NCI-H2171 treated with DMSO at 0.1 percent for 48 hours (cell line): ENCODE results near the gene PRXL2B.
A peak's percentile ranks its signal among the peaks of the same experiment; 100 is the strongest.

Source experiments
- DNase-seq: peaks from one replicate; lab custom pipeline; 2025; lab: John Stamatoyannopoulos, UW

The PRXL2B gene

DNA sequence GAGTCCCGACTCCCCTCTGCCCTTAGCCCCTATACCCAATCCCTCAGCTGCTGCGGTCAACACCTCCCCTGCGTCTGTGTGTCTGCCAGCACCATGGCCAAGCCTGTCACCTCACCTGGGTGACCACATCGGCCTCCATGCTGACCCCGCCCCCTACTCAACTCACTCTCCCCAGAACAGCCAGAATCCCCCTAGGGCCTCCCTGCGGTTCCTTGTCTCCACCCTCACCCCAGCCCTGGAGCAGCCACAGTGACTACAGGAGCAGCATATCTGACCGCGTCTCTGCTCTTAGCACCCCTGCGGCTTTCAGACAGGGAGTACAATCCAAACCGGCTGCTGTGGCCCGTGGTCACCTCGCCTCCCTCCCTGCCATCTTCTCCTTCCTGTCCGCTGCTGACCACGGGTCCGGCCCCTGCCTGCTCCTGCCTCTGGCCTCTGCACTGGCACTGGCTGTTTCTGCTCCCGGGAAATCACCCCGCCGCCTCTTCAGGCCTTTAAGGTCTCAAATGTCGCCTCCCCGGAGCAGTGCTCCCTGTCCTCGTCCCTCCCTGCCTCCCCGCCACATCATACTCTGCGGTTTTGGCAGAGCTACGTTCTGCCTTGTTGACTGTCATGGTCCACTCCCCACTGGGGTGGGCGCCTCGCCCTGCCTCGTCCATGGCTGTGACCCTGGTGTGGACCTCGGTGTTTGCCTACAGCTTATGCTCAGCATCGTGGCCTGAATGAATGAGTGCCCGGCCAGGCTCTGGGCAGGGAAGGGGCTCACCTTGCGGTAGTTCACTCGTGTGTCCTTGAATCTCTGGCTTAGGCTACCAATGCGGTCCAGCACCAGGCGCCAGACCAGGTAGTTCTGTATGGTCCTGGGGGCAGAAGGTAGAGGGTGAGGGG, 11.1 kb downstream of the PRXL2B start:
- DNase-seq: no peak

DNA sequence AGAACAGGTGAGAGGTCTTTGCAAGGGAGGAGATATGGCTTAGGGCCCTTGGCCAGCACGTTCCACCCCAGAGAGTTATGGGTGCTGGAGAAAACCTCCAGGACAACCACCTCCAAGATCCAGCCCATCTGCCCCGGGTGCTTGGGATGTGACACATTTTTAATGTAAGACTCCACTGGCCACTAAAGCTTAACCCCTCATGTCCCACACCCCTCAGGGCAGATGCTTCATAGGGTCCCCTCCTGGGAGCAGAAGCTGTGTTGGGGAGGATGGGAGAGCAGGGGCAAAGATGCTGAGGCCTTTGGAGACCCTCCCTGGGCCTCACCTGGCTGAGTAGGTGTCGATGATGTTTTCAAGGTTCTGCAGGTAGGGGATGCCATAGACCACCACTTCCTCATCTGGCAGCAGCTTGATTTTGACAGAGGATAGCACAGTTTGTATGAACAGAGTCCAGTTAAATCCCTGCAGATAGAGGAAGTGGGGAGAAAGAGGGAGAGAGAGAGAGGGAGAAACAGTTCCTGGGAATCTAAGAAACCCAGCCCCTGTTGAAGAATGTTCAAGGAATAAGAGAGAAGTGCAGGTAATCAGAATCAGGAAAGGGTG, 11.9 kb downstream of the PRXL2B start:
- no peak for DNase-seq

DNA sequence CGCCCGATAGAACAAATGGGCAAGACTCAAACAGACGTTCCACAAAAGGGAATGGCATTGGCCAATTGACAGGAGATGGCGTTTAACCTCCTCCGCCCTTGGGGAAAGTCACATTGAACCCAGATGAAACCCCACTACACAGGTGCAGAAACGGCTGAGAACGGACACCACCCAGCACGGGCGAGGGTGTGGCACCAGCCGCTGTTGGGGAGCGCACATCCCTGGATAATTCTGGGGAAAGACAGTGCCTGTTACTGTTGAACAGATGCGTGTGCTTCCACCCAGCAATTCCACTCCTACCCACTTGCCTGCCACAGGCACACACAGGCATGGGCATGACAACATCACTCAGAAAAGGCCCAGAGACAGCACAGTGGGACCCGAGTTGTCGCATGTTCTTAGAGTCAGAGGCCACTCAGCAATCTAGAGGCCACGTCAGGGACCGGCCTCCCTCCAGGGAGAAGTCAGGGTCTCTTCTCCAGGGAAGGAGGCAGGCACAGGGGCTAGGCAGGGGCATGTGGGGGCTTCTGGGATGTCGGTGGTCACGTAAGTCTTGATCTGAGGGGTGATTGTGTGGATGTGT, 15.2 kb downstream of the PRXL2B start:
- DNase-seq: no peak

DNA sequence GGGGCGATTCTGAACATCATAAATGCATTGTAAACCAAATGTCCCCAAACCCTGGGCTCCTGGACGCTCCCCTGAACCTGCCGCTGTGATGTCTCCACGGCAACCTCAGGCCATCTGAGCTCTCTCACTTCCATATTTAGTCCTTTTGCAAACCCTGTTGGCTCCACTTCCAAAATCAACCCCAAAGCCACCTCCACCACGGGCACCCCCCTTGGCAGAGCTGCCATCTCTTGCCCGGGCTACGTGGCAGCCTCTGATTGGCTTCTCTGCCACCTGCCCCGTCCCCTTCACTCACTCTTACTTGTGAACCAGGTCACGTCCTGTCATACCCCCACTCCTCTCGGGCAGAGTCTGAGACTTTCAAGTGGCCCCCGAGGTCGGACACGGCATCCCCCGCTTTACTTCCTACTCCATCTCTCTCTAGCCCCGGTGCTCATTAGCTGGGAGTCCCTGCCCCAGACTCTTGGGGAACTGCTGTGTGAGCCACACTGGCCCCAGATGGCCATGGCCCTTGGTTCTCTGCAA, 15.8 kb downstream of the PRXL2B start:
- no peak for DNase-seq

DNA sequence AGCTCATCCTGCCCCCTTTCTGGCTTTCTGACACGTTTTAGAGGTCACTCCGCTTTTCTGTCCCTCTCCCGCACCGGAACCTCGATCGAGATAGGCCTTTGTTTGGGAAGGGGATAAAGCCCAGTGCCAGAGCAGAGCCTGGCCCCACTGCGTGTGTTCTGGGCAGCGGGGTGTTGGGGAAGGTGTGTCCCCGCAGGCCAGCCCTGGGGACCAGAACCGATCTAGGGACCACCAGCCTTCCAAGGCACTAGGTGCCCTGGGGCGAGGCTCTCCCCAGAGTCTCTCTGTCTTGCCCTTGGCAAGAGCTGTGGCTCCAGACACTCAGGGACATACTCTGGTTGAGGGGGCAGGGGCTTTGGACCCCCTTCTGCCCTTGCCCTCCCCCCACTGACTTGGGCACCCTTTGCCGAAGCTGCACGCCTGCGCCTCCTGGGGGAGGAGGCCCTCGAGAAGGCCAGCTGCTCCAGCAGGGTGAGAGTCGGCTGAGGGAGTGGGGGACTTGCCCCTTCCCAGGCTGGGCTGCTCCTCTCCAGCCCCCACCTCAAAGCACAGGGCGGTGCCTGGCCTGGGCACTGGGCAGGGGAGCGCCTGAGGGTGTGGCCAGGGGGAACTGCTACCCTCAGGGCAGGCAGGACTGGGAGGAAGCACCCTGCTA, 16.4 kb downstream of the PRXL2B start:
- no peak for DNase-seq

DNA sequence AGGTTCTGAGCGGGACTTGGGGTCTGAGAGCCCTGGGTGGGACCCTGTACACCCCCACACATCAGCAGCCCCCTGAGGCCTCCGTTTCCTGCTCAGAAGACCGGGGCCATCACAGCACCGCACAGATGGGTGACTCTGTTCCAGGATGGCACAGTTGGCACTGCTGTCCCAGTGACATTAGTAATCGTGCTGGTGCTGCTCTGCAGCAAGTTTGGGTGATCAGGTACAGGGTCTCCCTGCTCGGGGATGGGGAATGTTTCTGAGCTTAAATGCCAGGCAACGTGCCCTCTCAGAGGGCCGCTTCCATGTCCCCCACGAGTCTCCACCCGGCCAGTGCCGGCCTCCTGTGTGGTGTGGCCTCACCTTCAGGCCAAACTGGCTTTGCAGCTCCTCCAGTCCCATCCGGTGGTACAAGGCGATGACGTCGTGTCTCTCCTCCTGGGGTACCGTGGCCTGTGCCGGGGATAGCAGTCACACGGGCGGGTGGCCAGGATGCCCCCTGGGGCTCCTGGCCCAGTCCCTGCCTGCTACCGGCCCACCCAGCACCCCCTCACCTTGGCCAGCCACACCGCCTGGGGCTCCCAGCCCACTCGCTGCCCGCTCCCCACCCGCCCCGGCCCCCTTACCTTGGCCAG, 17.1 kb downstream of the PRXL2B start:
- DNase-seq: no peak

DNA sequence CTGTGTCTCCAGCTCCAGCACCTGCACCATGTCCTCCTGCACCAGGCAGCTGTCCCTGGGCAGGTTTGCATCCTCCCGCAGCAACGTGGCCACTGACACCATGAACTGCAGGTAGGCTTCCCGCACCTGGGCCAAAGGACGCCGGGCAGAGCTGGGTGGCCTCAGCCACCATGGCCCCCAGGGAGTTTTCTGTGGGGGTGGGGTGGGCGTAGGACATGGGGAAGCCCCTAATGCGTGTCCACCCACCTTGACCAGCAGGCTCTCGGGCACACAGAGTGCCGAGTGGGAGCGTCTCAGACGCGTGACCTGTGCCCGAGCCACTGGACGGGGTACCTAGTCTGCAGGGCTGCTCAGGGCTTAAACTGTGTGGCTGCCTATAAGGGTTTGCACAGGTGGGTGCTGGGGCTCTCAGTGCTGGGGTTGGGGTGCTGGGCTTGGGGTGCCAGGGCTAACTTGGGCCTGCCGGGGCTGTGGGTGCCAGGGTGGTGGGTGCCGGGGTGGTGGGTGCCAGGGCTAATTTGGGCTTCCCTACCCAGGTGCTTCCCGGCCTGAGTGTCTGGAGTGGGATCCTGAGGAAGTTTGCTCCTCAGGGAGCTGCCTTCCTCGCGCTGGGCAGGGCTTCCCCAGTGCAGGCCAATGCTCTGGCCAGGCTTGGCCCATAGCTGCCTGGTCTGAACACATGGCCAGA, 17.7 kb downstream of the PRXL2B start:
- no peak for DNase-seq

DNA sequence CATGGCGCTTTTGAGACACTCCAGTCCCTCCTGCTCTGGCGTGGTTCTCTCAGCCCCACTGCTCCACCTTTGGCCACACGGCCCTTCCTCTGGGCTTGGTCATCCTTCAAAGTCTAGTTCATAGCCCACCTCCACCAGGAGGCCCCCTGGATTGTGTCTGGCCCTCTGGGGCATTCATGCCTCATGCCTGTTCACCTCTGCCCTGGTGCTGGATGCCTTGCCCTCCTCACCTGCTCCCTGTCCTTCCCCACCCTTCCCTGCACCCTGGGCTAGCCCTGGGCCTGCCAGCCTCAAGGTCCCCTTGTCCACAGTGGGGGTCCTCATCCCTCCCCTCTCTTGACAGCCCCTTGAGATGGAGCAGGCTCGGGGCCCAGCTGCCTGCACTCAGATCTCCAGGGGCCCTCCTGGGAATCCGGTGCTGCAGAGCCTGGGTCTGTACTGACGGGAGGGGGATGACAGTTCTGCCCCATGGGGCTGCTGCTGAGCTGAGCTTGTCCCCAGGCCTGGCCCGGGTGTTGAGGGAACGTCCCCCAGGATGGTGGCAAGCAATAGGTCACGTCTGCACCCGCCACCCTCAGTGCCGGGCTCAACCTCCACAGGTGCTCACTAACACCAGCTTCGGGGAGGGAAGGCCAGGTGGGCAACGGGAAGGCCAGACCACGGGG, 18.4 kb downstream of the PRXL2B start:
- no peak for DNase-seq

DNA sequence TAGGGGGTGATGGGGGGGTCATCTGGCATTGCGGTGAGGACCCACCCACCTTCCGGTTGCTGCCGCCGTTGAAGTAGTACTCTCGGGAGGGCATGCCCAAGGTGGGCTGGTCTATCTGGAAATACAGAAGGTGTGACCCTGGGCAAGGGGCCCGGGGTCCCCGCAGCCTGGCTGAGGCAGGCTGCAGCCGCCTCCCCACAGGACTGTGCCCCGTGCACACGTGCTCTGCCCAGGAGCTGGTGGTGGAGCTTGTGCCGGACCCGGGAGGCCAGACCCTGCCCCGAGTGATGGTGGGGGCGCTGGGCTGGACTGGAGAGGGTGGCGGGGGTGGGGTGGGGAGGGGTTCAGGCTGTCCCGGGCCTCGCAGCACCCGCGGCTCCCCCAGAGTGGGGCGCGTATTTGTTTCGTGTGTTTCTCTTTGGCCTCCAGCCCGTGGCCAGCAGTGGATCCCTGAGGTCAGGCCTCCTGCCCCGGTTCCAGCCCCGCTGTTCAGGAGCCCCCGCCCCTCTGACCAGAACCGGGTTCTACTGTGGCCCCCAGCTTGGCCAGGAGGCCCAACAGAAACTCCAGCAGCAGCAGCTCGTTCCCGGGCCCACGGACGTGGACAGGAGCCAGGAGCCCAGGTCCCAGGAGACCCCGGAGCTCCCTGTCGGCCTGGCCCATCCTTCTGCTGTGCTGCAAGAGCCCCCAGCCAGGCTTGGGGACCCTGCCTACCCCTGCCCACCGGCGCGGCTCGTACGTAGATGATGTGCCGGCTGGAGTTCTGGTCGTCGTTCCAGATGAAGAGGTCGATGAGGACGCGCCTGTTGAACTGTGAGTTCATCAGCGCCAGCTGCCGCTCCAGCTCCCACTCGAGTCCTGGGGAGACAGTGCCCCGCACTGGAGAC, 19.2 kb downstream of the PRXL2B start:
- DNase-seq: peak; percentile 26

DNA sequence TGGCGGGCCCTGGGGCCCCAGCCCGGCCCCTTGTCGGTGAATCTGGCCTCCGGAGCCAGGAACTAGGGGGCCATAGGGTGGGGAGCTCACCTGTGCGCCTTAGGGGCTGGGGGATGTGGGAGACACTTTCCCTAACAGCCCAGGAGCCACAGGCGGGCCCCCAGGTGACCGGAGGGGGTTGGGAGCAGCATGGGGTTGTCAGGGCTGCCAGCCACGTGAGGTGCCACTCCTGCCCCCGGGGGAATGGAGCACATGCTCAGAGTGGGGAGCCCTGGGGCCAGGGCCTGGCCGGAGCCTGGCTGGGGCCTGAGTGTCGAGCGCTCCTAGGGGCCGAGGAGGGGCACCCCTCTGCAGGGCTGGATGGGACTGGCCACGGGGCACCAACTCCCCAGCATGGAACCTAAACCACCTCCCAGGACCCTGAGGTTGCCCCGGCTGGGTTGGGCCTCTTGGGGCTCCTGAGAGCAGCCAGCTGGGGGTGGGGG, 19.9 kb downstream of the PRXL2B start:
- no peak for DNase-seq

DNA sequence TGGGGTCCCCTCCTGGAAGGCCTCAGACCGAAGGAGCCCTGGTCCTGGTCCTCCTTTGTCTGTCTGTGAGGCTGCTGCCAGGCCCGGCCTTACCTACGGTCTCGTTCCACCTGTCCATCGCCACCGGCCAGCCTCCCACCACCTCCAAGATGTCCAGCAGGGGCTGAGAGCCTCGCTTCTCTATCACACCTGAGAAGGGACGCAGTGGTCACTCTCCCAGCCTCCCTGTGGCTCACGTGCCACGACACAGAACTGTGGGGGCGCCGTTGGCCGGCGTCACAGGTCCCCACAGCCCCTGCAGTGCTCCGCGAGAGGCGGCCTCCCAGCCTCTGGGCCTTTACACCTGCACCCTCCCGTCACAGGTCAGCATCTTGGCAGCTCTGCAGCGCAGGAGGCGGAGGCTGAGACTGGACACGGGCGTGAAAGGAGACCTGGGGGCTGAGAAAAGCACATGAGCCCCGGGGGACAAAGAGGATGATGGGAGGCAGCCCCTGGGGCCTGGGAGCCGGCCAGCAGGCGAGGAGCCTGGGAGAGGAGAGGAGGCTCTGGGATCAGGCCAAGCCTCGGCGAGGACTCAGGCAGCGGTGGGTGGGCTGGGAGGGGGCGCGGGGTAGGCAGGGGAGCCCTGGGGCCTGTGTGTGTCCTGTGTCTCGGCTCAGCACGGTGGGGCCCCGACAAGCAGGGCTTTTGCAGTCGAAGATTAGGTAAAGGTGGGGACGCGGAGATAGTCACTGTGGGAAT, 20.5 kb downstream of the PRXL2B start:
- DNase-seq: no peak

DNA sequence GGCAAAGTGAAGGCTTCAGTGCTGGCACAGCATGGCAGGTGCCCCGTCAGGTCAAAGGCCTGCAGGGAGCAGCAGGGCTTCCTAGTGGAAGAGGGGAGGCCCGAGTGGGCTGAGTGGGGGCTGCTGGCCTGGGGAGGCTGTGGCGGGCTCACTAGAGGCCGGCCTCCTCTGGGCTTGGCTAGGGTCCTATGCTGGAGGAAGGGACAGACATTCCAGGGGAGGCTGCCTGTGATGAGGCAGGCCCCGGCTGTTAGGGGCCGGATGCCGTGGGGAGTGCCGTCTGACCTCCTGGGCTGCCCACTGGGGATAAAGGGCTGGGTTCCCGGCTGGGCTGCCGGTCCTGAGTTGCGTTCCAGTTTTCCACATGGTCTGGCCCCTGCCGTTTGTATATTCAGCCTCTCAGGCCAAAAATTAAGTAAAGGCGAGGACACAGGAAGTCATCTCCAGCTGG, 21.1 kb downstream of the PRXL2B start:
- DNase-seq: no peak

DNA sequence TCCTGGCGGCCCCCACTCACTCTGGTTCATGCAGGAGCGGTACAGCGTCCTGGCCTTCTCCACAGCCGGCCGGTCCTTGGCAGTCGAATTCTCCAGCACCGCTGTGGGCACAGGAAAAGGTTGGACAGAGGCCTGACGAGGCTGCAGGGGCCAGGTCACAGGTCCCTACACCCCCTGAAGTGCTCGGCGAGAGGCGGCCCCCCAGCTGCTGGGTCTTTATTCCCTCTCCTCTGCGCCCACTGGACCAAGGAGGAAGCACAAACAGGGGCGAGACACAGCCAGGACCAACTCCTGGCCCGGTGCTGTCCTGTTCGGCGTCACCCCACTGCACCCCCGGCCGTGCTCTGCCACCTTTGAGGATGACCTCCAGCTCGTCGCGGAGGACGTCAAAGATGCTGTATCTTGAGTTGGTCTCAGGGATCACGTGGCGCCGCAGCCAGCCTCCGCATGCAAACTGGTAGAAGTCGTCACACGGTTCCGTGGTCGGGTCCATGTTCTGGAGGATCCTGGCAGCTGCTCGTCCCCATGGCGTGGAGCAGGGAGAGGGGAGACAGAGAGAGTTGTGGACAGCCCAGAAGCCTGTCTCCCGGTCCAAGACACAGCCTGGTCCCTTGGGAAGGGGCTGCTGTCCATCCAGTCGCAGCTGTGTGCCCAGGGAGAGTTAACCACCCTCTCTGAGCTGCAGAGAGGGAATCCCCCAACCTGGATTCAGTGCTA, 22.9 kb downstream of the PRXL2B start:
- DNase-seq: no peak

DNA sequence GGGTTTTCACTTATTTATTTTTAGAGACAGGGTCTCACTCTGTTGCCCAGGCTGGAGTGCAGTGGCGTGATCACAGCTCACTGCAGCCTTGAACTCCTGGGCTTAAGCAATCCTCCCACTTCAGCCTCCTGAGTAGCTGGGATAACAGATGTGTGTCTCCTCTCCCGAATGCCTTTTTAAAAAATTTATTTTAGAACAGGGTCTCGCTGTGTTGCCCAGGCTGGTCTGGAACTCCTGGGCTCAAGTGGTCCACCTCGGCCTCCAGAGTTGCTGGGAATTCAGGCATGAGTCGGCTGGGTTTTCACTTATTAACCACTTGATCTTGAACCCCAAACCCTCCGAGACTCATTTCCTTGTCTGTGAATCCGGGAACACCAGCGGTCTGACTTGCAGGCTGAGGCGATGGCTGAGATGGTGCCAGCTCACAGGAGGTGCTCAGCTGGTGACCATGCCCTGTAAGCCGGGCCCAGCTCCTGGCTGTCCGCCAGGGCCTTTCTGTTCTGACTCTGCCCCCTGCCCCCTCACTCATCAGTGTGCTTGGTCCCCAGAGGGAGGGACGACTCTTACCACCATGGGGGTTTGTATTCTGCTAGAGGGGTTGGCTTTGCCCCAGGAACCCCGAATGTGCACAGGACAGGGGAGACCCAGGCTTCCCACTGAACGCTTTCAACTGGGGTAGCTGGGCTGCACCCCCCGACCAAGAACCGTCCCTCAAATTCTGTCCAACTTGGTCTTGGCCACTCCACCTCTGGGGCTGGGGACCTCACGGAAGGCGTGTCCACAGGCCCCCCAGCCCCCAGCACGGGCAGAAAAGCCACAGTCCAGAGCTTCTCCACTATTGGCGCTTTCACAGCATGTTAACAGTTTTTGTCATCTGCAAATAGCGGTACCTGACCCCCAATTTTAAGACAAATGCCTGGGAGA, 23.7 kb downstream of the PRXL2B start:
- no peak for DNase-seq

DNA sequence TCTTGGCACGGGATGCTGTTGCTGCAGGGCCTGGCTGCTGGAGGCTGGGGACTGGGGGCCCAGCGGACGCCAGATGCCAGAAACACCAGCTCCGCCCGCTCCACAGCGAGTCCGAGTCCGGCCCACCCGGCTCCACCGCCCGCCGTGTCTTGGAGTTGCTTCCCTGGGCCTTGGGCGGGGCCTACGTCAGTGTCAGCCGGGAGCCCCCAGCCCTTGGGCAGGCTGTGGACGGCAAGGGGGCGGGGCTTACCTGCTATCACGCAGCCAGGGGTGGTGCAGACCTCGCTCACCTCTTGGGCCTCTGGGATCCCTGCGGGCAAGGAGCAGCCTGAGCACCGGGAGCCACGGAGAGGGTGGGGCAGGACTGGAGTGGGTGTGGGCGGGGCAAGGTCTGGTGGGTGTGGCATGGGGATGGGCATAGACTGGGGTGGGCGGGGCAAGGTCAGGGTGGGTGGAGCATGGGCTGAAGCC, 24.5 kb downstream of the PRXL2B start:
- DNase-seq: no peak

DNA sequence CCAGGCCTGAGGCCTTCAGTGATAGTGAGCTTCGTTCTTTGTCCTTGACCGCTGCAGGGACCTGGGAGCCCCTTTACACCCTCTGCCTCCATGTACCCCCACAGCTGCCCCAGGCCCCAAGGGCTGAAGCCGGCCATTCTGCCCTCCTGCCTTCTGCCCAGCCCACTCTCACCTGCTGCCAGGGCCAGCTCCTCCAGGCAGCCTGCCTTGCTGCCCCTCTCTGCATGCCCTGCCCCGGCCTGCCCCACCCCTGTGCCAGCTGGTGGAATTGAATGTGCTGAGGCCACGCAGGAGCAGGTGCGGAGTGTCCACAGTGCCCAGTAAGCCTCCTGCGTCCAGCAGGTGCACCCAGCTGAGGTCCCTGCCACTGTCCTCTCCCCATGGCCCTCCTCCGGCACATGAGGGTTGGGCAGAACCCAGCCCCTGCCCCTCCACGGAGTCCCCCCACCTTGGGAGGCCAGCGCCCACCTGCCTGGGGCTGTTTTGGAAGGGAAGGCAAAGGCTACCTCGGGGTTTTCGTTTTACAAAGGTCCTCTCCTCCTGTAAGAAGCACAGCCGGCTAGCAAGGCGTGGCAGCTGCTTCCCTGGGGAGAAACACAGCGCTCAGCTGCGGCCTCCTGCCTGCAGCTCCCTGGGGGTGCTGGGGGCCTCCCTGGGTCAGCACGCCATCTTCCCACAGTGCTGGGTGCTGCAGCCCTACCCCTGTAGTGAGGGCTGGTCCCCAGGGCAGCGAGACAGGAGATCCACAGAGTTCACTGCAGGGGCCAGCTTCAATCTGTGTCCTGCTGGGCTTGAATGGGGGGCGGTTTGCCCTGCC, 25.3 kb downstream of the PRXL2B start:
- DNase-seq: no peak
